ENCODE measurements around the gene STK11.

STK11 gene

DNA sequence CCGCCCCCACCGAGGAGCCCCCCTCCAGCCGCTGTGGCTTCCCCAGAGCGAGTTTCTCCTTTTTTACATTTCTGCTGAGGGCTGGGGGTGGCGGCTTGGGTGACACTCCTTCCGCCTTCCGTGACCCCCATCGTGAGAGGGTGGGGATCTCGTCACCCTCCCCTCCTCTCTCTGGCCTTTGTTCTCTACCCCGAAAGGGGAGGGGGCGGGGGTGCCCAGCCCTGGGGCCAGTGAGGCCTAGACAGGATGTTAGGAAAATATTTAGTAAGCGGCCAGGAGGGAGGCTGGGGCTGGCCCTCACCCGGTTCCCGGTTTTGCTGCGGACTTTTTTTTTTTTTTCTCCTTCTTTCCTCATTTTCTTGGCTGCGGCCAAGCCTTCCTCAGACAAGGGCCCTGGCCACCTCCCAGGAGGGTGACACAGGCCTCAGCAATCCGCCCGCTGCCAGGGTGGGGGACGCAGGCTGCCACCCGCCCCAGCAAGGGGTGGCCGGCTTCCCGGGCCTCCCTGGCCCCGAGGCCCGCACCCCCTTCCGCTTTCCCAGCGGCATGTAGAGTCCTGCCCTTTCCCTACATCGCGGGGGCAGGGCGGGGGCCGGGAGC lies 46.7 kb downstream of the STK11 start:
- TF ChIP-seq, protein P1, sequence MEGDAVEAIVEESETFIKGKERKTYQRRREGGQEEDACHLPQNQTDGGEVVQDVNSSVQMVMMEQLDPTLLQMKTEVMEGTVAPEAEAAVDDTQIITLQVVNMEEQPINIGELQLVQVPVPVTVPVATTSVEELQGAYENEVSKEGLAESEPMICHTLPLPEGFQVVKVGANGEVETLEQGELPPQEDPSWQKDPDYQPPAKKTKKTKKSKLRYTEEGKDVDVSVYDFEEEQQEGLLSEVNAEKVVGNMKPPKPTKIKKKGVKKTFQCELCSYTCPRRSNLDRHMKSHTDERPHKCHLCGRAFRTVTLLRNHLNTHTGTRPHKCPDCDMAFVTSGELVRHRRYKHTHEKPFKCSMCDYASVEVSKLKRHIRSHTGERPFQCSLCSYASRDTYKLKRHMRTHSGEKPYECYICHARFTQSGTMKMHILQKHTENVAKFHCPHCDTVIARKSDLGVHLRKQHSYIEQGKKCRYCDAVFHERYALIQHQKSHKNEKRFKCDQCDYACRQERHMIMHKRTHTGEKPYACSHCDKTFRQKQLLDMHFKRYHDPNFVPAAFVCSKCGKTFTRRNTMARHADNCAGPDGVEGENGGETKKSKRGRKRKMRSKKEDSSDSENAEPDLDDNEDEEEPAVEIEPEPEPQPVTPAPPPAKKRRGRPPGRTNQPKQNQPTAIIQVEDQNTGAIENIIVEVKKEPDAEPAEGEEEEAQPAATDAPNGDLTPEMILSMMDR (conservative IDR thresholded peaks at IDR 0.05) = no peak
- H3K27ac ChIP-seq = peak overlapping the region; percentile 91

DNA sequence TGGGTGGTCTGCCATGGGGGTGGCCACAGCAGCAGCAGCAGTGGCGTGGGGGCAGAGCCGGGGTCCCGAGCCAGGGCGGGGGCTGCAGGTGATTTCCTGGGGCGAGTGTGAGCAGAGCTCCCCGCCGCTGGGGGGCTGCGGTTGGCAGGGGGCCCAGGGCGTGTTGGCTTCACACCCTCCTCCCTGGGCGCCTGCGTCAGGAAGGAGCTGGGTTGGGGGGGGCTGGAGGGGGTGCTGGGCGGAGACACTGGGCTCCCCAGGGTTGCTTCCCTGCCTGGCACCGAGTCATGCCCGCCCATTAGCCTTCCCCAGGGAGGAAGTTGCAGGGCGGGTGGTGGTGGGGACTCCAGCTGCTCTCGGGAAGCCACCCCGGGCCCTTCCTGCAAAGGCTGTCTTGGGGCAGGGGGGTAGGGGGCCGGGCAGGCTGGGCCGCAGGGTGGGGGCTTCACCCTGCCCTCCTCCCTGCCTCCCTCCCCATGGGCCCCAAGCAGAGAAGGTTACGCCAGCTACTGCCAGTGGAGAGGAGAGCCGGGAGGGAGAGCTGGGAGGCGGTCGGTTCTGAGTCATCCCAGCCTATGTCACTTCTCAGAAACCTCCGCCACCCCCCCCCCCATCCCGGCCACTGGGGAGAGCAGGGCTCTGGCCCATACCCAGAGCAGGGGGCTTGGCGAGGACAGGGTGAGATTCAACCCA lies 47.4 kb downstream of the STK11 start:
- TF ChIP-seq, protein P1 (conservative IDR thresholded peaks at IDR 0.05) = no peak
- H3K27ac ChIP-seq = peak overlapping the region; percentile 91

DNA sequence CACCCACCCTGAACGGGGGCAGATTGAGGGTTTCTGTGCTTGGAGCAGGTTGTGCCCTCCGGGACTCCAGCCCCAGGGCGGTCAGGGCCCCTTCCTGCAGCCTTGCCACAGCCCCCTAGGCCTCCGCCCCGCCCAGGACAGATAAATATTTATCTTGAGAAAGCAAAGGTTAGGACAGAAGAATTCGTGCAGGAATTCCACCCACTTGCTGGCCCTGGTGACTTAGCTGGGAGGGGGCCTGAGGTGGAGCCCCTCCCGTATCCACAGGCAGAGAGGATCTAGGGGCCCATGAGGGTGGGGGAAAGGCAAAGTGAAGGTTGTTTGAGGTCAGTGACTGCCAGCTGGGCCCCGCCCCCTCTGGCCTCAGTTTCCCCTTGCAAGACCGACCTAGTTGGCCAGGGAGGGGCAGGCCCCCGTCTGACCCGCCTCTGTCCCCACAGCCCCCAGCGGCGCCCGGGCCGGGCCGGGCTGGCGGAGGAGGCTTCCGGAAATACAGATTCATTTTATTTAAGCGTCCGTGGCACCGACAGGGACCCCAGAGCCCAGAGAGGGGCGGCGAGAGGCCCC lies 48.0 kb downstream of the STK11 start:
- TF ChIP-seq, protein P1 (conservative IDR thresholded peaks at IDR 0.05) = no peak
- peak overlapping the region; percentile 91 for H3K27ac ChIP-seq

DNA sequence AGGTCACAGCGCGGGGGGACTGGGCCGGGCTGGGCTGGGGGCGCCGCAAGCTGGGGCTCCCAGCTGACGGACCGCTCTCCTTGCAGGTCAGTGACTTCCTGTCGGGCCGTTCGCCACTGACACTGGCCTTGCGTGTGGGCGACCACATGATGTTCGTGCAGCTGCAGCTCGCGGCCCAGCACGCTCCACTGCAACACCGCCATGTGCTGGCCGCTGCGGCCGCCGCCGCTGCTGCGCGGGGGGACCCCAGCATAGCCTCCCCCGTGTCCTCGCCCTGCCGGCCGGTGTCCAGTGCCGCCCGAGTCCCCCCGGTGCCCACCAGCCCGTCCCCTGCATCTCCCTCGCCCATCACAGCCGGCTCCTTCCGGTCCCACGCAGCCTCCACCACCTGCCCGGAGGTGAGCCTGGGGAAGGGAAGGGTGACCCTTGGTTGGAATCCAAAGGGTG lies 48.5 kb downstream of the STK11 start:
- TF ChIP-seq, protein P1 (conservative IDR thresholded peaks at IDR 0.05) = no peak
- peak overlapping the region; percentile 91 for H3K27ac ChIP-seq

DNA sequence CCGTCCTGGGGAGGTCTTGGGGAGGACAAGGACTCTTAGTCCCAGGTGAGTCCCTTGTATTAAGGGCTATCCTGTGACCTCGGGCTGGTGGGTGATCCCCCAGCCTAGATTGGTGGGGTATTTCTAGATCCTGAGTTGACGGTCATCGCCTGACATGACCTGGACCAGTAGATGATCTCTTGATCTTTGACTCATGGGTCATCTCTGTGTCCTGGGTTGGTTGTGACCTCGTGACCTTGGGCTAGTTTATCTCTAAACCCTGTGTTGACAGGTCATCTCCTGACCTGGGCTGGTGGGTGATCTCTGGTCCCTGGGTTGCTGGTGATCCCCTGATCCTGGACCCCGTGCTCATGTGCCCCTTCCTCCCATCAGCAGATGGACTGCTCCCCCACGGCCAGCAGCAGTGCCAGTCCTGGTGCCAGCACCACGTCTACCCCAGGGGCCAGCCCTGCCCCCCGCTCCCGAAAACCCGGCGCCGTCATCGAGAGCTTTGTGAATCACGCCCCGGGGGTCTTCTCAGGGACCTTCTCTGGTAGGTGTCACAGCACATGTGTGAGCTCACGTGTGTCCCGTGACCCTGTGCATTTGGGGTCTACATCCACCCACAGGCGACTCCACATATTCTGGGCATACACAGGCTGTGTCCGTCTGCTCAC lies 49.1 kb downstream of the STK11 start:
- TF ChIP-seq, protein P1 (conservative IDR thresholded peaks at IDR 0.05) = no peak
- peak overlapping the region; percentile 91; the same call in 1 of the 2 replicates for H3K27ac ChIP-seq

DNA sequence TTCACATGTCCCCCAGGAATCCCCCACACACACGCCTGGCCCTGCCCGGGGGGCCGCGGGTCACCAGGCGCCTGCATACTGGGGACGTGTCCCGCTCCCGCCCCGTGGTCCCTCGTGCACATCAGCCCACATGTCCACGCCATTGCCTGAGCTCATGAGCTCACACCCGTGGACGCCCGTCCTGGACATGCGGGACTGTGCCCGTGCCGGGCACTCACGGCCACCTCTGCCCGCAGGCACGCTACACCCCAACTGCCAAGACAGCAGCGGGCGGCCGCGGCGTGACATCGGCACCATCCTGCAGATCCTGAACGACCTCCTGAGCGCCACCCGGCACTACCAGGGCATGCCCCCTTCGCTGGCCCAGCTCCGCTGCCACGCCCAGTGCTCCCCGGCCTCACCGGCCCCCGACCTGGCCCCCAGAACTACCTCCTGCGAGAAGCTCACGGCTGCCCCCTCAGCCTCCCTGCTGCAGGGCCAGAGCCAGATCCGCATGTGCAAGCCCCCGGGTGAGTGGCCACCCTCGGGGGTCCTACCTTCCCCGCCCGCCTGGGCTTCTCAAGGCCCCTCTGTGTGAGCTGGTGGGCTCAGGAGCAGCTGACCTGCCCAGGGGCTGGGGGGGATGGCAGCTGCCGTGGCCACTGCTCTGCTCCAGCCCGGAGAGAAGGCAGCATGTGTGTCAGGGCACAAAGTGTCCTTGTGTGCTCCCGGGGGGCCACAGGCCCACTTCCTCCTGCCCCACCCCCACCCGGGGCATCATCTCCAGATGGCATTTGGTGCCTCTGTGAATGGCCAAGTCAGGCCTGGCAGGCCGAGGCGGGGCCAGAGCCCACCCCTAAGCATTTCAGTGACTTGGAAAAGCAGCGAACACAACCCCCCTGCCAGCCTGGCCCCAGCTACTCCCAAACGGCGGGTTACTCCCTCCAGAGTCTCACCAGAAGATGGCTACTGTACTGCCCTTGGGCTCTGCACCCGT lies 49.9 kb downstream of the STK11 start:
- TF ChIP-seq, protein P1 (conservative IDR thresholded peaks at IDR 0.05) = no peak
- no peak overlapping the region for H3K27ac ChIP-seq

Data from VCaP (cell line).